ENCODE results near the gene PTPRK.

- TF ChIP-seq POLR2A (IDR thresholded peaks at IDR 0.05): peak in 2 of 3 donors; percentile 12 to 42
- TF ChIP-seq, protein P1, sequence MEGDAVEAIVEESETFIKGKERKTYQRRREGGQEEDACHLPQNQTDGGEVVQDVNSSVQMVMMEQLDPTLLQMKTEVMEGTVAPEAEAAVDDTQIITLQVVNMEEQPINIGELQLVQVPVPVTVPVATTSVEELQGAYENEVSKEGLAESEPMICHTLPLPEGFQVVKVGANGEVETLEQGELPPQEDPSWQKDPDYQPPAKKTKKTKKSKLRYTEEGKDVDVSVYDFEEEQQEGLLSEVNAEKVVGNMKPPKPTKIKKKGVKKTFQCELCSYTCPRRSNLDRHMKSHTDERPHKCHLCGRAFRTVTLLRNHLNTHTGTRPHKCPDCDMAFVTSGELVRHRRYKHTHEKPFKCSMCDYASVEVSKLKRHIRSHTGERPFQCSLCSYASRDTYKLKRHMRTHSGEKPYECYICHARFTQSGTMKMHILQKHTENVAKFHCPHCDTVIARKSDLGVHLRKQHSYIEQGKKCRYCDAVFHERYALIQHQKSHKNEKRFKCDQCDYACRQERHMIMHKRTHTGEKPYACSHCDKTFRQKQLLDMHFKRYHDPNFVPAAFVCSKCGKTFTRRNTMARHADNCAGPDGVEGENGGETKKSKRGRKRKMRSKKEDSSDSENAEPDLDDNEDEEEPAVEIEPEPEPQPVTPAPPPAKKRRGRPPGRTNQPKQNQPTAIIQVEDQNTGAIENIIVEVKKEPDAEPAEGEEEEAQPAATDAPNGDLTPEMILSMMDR (IDR thresholded peaks at IDR 0.05): no peak
Measured at GRCh38 chr6:128491610-128492206, 28.7 kb downstream of the PTPRK start.
